Dermis blood vessel endothelial cell (primary cell): ENCODE data around the gene ISCU. TPM values are rescaled to one million over a fixed set of nuclear protein-coding genes. Genes with fewer than 3 reads are reported as not detected.

Experiments used
- DNase-seq: peaks from one replicate; pipeline ENCODE4 v3.0.0; 2010
- total RNA-seq: library from RNA; depleted of rRNA; stranded (reverse); fragments of >200 nt; gene quantifications from 2 replicates; pipeline ENCODE4 v1.2.3, GENCODE V29; 2014

The ISCU gene
- total RNA-seq, result 96.5 and 106 TPM in 2 replicates

DNA sequence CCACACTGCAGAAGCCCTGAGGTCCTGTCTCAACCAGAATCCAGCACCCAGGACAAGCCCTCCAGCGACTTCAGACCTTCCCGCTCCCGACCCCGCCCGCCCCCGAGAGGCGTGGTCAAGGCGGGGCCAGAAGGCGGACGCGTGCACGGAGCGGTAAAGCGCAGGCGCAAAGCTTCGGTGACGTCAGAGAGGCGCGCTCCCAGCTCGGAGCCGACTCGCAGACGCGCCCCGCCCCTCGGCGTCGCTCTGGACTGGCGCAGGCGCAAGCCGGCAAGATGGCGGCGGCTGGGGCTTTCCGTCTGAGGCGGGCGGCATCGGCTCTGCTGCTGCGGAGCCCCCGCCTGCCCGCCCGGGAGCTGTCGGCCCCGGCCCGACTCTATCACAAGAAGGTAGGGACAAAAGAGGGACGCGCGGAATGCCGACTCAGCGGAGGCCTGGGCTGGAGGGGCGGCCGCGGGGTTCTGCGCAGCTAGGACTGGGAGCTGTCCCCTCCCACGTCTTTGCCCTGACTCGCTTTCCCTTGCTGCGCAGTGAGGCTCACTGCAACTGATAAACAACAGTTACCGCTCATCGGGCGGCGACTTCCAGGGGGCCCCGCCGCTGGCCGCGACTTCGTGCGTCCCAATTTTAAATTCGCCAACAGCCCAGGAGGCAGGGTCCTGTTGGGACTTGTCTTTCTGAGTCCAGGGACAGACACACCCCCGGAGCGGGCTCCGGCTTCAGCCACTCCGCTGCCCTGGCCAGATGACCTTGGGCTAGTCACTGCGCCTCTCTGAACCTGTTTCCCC is at the start of gene ISCU:
TSS of gene ISCU (plus strand) at position 249 of the 788 bp plus-strand sequence. CDS start at position 276, 27 bp downstream.
- peak; percentile 98 for DNase-seq

DNA sequence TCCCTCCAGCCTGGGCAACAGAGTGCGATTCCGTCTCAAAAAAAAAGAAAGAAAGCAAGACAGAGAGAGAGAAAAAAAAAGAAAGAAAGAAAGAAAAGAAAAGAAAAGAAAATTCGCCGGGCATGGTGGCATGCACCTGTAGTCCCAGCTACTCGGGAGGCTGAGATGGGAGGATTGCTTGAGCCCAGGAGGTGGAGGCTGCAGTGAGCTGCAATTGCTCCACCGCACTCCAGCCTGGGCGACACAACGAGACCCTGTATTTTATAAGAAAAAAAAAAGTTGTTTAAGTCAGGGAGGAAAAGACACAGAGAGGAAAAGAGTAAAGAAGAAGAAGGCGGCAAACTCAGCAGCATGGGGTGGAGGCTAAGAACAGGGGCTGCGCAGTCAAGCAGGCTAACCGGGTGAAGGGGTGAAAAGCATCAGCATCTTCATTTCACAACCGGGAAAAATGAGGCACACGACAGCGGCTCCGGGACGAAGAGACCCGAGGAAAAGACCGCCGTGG is 47.9 kb upstream of the ISCU start:
- no peak for DNase-seq

DNA sequence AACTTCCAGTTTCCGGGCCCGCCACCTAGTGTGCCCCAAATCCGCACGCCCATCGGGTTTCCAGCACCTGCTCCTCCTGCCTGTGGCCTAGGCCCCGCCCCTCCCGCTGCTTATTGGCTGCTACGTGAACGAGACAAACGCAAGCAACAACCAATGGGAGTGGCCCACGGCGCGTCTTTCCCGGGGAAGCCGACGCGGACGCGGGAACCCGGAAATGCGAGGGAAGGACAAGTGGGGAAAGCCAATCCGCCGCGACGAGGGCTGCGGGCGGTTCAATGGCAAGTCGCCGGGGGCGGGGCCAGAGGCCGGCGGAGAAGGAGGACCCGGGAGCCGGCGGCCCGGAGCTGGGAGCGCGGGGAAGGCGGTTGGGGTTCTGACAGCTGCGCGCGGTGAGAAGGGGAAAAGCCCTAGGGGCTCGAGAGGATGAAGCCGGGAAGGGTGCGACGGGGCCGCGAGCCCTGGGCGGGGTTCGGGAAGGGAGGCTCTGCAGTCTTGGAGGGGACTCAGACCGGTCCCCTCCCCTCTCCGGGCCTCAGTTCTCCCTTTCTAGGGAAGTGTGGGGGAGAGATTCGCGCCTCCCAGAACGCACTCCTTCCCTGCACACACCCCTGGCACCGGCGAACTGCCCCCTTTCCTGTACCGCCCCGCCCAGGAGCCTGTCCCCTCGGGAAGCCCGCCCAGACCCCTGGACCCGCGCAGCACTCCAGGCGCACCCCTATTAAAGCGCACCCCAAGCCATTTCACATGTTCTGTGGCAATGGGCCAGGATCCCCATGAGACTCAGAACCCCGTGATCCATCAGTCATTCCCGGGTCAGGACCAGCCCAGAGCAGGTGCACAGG is 47.2 kb upstream of the ISCU start, which contains the start of gene FICD:
TSS of gene FICD (plus strand) at position 305 of the 842 bp plus-strand sequence. CDS start 1,696 bp downstream, outside the sequence.
- DNase-seq, result peak; percentile 99

DNA sequence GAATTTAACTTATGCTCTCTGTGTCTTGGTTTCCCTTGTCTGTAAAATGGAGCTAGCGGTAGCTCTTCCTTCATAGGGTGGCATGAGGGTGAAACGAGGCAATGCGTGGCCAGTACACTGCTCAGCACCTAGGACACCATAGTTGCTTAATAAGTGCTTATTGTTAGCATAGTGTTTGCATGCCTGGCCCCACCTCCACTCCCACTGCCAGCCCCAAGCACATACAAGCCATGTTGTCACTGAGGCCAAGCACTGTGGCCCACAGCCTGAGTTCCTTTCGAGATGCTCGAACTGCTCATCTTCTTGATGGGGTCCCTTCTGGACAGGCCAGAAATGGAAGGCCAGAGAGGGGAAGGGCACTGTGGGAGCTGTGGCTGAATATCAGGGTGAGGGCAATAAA is 46.5 kb upstream of the ISCU start:
- DNase-seq, result peak; percentile 16

DNA sequence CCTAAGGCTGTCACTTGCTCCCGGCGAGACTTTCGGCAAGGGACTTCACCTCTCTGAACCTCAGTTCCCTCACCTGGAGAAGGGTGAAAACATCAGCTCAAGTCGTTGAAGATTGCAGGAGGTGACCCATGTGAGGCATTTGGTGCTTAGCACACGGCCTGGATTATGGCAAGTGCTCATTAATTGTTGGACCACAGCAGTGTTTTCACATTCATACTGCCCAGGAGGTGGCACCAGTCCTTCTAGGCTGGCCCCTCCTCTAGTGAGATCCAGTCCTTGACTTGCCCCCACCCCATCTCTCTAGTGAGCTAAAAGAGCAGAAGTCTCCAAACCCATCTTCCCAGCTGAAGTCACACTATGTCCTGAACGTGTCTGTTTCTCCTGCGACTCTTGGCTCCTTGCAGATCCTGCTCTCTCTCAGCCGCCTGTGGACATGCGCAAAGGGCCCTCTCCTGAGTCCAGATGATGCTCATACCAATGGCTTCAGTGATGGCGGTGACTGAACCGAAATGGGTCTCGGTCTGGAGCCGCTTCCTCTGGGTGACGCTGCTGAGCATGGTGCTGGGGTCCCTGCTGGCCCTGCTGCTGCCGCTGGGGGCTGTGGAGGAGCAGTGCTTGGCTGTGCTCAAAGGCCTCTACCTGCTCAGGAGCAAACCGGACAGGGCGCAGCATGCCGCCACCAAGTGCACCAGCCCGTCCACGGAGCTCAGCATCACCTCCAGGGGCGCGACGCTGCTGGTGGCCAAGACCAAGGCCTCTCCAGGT is 45.7 kb upstream of the ISCU start:
- peak; percentile 36 for DNase-seq

DNA sequence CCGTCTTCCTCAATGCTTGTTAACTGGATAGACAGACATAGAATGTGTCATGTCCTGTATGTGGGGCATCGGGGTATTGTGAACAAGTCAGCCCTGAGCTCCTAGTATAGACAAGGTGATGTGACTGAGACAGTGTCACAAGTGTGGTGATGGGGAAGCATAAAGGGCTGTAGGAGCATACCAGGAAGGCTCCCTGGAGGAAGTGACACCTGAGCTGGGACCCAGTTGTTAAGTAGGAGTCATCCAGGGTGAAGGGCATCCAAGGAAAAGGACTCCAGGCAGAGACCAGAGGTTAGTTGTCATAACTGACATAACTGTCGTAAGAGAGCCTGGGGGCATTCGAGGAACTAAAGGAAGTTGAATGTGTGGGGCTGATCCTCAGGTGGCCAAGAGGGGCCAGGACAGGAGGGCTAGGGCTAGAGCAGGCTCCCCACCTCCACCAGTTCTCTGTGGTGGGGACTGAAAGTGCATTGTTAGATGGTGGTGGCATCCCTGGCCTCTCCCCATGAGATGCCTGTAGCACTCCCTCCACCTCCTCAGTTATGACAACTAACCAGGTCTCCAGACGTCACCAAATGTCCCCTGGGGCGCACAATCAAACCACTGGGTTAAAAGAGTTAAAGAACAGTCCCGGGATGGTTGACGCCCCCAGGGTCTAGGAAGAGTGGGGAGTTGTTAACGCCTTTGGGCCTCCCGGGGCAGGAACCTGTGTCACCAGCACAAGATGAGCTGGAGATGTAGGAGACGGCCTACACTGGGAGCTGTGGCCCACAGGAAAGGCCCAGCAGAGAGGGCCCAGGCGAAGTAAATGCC is 44.9 kb upstream of the ISCU start:
- DNase-seq, result no peak

DNA sequence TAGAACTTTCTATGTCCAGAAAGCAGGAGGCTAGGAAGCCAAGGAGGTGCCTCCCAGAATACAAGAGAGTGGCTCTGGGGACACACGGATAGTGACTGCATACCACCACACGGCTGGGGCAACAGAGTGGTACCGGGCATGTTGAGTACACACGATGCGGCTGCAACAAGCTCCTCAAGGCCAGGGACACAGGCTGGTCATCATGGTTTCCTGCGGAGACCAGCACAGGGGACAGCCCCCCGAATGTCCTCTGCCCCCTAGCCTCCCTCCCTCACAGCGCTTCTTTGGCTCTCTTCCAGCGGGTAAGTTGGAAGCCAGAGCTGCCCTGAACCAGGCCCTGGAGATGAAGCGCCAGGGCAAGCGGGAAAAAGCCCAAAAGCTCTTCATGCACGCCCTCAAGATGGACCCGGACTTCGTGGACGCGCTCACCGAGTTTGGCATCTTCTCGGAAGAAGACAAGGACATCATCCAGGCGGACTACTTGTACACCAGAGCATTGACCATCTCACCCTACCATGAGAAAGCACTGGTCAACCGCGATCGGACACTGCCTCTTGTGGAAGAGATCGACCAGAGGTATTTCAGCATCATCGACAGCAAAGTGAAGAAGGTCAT is 44.2 kb upstream of the ISCU start:
- DNase-seq, result no peak

DNA sequence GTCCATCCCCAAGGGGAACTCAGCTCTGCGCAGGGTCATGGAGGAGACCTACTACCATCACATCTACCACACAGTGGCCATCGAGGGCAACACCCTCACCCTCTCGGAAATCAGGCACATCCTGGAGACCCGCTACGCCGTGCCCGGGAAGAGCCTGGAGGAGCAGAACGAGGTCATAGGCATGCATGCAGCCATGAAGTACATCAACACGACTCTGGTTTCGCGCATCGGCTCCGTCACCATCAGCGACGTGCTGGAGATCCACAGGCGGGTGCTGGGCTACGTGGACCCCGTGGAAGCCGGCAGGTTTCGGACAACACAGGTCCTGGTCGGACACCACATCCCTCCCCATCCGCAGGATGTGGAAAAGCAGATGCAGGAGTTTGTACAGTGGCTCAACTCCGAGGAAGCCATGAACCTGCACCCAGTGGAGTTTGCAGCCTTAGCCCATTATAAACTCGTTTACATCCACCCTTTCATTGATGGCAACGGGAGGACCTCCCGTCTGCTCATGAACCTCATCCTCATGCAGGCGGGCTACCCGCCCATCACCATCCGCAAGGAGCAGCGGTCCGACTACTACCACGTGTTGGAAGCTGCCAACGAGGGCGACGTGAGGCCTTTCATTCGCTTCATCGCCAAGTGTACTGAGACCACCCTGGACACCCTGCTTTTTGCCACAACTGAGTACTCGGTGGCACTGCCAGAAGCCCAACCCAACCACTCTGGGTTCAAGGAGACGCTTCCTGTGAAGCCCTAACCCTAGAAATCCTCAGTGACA is 43.5 kb upstream of the ISCU start:
- DNase-seq, result no peak

DNA sequence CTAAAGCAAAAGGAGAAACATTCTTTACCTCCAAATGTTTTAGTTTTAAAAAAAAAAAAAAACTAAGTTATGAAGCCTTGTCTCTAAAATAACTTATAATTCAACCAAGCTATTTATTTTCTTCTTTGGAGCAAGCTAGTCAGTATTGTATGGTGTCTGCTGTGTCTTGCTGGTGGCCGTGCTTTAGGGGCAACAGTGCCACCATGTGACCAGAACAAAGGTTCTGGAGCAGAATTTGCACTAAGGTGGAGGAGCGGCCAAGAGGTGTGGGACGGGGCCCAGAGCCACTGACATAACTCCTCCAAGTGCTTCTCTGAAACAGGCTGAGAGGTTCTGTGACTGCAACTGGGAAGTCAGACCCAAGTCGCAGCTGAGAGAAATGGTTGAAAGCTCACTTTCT is 42.8 kb upstream of the ISCU start:
- DNase-seq, result peak; percentile 21

DNA sequence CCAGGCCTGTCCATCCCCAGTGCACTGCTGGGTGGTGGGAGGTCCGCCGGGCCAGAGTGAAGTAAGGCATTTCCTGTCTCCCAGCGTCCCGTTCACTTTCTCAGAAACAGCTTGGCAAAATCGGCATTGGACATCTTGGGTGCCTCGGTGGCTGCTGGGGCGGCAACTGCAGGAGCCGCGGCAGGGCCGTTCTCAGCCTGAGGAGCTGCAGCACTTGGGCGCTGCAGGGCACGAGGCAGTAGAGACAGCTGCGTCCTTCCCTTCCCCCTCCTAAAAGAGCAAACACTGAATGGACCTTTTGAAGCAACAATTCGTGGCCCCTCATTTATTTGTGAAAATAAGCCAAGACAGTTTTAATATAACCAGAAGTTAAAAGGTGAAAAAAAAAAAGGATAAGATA is 39.0 kb upstream of the ISCU start:
- DNase-seq, result no peak

DNA sequence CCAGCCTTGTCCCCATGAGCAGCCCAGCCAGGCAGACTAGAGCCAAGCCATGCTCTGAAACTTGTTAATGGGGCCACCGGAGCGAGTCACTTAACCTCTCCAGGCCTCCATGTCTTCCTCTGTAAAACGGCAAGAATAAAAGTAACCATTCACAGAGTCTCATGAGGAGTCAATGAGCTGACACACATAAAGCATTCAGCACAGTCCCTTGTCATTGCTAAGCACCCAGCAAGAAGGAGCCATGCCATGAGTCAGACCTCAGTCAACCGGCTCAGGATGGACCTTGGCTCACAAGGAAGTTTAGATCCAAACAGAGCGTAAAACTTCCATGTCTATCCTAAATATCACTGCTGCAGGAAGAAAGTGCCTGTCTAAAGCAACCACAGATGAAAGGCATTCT is 36.7 kb upstream of the ISCU start:
- no peak for DNase-seq

DNA sequence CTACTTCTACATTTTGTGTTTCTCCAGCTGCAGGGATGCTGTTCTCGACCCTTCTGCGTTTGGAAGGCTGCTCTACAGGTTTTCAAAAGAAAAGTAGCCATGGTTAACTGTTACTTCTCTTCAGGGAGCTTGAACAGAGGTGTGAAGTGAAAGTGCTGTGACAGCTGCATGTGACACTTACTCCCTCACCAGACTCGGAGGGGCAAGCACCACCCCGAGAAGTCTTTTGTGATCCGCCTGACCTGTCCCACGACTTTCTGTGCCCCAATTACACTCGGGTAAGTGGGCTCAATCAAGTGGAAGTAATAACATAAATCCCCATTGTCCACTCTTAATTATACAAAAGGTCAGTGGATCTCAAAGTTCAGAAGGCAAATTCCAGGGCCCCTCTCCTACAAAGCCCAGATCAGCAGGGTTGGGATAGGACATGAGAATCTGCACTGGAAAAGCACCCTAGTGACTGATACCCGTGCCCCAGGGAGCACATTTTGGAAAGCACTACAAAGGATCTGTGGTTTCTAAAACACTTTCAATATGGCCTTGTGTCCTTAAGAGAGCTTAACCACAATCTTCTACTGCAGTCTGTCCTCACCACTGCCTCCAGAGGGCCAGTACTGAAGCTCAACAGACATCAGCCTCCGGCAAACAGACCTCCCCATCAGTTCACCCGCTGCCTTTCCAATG is 35.8 kb upstream of the ISCU start:
- DNase-seq, result no peak

DNA sequence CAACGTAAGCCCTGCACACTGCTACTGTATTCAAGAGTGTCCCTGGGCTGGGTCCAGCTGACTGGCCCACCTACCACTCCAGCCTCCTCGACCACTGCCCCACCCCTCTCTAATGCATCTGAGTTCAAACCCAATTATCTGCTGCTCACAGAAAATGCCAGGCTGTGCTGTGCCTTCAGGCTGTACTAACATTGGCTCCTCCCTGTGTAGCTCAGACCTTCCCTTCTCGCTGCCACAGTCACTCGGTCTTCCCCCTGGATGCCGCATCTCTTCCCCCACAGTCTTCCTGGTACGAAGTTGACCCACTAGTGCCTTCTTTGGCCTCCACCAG is 35.3 kb upstream of the ISCU start:
- DNase-seq, result no peak

DNA sequence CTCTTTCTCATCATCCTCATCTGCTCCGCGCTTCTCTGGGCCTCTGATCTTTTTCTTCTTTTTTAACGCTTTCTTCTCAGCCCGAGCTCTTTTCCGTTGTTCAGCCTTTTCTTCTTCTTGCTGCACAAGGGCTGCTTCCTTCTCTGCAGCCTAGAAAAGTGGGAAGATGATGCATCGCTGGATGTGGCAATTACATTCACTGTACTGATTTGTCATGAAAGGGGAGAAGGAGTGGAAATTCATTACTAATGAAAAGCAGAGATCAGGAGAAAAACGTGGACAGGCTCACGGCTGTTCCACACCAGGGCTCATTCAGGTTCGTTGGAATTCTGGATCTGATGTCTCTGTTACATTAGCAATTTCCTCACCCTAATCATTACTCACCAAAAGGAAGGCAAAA is 32.2 kb upstream of the ISCU start:
- no peak for DNase-seq

DNA sequence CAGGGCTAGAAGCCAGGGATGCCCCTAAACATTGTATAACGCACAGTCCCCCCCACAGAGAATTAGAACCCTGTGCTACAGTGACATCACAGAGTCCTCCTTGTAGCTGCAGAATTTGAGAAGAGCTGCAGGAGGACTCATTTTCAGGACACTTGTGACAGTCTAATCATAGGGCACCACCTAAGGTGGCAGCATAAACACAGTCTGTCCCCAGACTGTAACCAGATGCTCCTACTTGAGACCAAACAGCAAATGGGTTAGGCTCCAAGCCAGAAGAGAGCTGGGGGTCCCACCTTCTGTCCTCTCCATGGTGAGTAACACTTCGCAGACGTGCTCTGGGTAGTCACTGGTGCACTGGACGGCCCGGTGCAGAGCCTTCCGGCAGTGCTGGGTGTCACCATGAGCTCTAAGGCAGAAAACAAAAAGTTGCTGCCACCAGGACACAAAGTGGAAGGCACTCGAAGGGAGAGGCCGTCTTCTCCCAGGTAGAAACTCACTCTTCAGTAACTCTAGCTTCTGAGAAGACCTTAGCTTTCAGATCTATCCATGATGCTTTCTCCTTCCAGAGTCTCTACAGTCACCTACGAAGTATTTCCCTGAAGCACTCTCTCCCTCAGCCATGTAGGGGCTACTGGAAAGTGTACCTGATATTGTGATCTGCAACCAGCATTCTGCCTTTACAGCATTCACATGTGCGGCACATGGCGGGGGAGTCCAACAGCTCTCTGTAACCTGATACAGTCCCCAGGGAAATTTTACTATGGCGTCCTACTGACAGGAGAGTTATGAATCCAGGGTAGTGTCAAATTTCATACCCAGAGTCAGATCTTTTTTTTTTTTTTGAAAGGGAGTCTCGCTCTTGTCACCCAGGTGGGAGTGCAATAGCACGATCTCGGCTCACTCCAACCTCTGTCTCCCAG is 30.2 kb upstream of the ISCU start:
- no peak for DNase-seq

DNA sequence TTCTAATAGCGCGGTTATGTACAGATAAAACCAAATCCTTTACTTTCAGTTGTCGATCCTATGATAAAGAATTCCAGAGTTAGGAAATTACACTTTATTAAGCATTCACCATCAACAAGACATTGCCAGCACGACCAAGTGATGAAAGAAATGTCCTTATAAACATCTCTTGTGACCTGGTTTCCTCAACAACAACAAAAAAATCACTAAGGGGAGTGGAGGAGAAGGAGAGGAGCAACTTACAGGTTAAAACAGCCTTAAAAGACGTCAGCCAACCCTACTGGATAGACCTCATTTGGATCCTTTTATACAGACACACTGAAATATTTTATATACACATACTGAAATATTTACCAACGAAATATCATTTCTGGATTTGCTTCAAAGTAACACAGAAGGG is 24.2 kb upstream of the ISCU start:
- DNase-seq, result no peak

DNA sequence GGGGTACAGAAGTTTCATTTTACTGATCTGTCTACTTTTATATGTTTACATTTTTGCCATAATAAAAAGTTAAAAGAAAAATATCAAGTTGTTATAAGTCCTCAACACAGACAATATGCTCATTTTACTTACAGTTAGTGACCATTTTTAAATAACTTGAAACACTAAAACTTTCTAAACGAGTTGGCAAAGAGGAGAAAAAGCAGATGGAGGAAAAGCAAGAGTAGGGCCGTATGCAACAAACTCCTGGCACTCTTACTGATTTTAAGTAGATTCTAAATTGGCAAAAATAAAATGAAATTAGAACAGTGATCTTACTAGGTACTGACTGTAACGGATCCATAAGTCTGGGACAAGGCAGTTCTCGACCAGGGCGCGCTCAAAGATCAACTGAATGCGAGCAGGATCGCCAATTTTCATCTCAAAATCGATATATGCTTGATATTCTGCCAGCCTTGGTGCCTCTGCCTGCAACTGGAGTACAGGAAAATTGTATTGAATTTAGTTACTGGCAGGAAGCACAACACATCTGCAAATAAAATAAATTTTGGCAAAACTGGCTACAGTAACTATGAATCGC is 23.7 kb upstream of the ISCU start:
- no peak for DNase-seq

DNA sequence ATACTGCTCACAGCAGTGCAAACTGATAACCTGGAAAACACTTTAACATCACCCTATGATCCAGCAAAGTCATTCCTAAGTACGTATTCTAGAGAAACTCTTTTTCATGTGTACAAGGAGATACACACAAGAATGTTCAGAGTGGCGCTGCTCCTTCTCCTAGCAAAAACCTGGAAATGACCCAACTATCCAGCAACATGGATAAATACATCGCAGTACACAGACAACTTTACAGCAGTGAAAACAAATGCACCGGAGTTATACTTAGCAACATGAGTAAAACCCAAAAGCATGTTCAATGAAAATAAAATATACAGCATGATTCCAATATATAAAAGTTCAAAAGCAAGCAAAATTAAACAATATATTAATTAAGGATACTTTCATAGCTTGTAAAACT is 20.1 kb upstream of the ISCU start:
- DNase-seq, result no peak

DNA sequence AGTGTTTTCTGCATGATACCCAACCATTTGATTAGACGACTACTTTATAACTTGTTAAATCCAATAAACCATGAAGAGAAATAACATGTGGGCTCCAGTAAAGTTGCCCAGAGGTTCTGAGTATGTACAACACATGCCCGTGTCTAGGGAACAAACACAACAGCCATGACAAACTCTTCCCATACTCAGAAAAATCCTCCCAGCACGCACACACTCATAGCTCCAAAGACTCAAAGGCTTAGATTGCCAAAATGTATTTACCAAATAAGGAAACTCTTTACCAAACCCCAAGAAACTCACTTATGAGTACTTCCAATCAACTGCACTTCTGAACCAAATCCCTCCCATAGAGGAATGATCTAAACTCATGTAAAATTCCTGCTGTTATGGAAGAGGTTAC is 18.7 kb upstream of the ISCU start:
- DNase-seq, result no peak
